Measurements from ENCODE around the gene NPHP4.
"Not testable (repeated sequence)": the region's sequence is repeated elsewhere in the genome, so short reads cannot be mapped to it uniquely, and the experiment has no call there.

NPHP4 gene

DNA sequence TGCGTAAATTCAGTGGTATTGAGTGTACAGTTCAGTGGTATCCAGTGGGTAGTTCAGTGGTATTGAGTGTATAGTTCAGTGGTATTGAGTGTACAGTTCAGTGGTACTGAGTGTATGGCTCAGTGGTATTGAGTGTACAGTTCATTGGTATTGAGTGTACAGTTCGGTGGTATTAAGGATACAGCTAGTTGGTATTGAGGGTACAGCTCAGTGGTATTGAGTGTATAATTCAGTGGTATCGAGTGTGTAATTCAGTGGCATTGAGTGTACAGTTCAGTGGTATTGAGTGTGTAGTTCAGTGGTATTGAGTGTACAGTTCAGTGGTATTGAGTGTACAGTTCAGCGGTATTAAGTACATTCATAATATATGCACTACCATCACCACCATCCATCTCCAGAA, 30.0 kb upstream of the NPHP4 start:
- Mint-ChIP-seq H3K9me3 (no peaks in the 10 kb centered on the region), H3K4me3 (no peak overlapping the region), H3K27me3 (ENCODE audit: low read depth, poor library complexity) (peaks cover 37% of the 10 kb centered on the region), H3K27ac (no peak overlapping the region), H3K36me3 (ENCODE audit: low read depth) (no peaks in the 10 kb centered on the region), H3K4me1 (no peaks in the 10 kb centered on the region)
- DNase-seq, result no peak
- TF ChIP-seq, protein P1, sequence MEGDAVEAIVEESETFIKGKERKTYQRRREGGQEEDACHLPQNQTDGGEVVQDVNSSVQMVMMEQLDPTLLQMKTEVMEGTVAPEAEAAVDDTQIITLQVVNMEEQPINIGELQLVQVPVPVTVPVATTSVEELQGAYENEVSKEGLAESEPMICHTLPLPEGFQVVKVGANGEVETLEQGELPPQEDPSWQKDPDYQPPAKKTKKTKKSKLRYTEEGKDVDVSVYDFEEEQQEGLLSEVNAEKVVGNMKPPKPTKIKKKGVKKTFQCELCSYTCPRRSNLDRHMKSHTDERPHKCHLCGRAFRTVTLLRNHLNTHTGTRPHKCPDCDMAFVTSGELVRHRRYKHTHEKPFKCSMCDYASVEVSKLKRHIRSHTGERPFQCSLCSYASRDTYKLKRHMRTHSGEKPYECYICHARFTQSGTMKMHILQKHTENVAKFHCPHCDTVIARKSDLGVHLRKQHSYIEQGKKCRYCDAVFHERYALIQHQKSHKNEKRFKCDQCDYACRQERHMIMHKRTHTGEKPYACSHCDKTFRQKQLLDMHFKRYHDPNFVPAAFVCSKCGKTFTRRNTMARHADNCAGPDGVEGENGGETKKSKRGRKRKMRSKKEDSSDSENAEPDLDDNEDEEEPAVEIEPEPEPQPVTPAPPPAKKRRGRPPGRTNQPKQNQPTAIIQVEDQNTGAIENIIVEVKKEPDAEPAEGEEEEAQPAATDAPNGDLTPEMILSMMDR (IDR thresholded peaks at IDR 0.05), result no peak

DNA sequence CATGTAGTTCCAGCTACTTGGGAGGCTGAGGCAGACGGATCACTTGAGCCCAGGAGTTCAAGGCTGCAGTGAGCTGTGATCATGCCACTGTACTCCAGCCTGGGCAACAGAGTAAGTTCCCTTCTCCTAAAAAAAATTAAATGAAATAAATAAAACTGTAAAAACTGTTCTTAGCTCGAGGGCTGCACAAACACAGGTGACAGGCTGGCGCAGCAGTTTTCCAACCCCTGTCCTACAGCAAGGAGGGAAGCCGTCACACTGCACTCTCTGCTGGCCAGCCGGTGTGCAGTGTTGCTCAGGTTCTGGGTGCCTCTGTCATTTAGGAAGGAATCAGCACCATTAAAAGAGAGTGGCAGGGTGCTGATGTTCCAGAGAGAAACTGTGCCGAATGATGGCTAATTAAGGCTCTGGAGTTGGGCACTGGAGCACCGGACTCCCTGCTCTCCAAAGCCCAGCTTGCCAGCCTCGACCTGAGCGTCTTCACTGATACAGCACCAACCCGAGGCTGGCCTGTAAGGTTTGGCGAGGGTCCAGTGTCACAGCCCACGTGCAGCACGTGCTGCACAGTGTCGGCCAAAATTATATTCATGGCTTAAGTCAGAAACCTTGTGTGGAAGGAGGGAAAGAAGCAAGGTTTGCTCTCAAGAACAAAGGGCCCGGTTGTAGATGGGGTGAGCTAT, 27.1 kb upstream of the NPHP4 start:
- no peaks in the 10 kb centered on the region for H3K36me3 Mint-ChIP-seq (ENCODE audit: low read depth)
- no peak overlapping the region for H3K4me3 Mint-ChIP-seq
- H3K27me3 Mint-ChIP-seq (ENCODE audit: low read depth, poor library complexity), result peaks cover 26% of the 10 kb centered on the region
- TF ChIP-seq, protein P1 (IDR thresholded peaks at IDR 0.05), result no peak
- no peak for DNase-seq
- H3K4me1 Mint-ChIP-seq, result peaks cover 12% of the 10 kb centered on the region
- no peak overlapping the region for H3K27ac Mint-ChIP-seq
- H3K9me3 Mint-ChIP-seq, result no peaks in the 10 kb centered on the region

DNA sequence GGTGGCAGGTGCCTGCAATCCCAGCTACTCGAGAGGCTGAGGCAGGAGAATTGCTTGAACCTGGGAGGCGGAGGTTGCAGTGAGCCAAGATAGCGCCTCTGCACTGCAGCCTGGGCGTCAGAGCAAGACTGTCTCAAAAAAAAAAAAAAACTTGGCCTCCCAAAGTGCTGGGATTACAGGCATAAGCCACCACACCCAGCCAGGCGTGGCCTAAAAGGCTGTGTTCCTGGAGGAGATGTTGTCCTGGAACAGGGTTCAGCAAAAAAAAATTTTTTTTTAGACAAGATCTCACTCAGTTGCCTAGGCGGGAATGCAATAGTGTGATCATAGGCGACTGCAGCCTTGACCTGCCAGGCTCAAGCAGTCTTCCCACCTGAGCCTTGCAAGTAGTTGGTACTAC, 25.4 kb upstream of the NPHP4 start:
- not testable (repeated sequence) for H3K9me3 Mint-ChIP-seq; H3K4me3 Mint-ChIP-seq; H3K27ac Mint-ChIP-seq; H3K36me3 Mint-ChIP-seq (ENCODE audit: low read depth); DNase-seq
- Mint-ChIP-seq H3K27me3 (ENCODE audit: low read depth, poor library complexity) (peaks cover 23% of the 10 kb centered on the region), H3K4me1 (peaks cover 15% of the 10 kb centered on the region)

DNA sequence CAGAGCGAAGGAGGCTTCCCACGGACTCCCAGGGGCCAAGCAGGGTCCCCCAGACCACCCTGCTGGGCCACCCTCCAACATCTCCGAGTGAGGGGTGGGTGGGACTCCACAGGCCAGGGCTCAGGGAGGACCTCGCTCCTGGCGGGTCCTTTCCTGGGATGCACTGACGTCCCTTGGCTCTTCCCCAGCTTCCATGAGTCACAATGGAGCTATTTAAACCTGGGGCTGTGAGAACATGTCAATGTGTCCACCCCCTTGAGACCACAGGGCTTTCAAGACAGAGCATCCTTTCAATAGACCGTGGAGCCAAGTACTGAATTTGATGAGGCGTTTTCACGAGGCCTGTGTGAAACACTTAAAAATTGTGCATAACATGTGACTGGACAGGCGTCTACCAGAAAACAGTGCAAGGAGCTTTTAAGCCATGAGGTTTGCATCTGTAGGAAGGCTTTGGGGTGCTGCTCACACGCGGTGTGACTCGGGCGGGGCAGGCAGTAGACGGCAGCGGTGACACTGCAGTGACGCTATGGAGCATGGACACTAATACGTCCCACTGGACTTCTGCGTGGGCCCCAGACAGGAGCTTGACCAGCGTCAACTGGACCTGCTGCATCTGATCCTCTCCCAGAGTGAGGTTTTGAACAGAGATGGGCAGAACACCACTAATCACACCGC, 24.1 kb upstream of the NPHP4 start:
- Mint-ChIP-seq H3K27me3 (ENCODE audit: low read depth, poor library complexity) (peaks cover 23% of the 10 kb centered on the region), H3K4me3 (no peak overlapping the region), H3K4me1 (peaks cover 15% of the 10 kb centered on the region), H3K36me3 (ENCODE audit: low read depth) (no peaks in the 10 kb centered on the region), H3K9me3 (no peaks in the 10 kb centered on the region), H3K27ac (no peak overlapping the region)
- TF ChIP-seq, protein P1 (IDR thresholded peaks at IDR 0.05), result no peak
- no peak for DNase-seq

DNA sequence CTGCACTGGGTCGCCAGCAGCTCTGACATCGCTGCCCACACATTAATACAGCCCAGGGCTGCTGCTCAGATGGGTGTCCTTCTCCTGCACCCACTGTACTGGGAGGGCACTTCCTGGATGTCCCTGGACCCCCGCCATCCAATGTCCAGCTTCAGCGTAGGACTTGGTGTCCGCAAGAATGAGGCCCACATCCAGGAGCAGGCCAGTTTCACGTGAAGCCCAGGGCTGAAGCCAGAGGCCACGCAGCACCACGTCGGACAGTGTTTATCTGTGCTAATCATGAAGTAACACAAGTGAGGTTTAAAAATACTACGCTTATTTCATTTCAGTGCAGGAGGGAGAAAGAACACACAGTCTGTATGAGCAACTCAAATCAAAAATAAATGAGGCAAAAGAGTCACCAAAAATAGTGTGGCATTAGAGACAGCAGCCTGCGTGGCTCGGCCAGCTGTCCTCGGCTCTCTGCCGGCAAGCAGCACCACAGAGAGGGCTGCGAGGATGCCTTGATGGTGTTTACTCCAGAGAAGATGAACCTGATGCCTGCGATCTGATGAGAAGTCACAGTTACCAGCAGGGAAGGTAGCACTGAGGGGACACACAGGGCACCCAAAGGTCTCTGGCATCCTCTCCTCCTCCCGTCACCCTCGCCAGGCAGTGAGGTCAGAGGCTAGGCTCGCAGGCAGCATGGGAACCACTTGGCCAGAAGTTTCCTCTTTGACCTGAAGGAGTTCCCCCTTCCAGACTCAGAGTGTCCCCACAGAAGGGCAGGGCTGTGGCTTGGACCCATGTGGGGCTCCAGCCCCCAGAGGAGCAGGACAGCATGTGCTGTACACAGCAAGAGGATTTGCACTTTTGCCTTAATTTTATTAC, 22.1 kb upstream of the NPHP4 start:
- Mint-ChIP-seq H3K36me3 (ENCODE audit: low read depth) (no peaks in the 10 kb centered on the region), H3K9me3 (no peaks in the 10 kb centered on the region), H3K4me3 (no peak overlapping the region), H3K27me3 (ENCODE audit: low read depth, poor library complexity) (peaks cover 20% of the 10 kb centered on the region), H3K27ac (no peak overlapping the region), H3K4me1 (peaks cover 21% of the 10 kb centered on the region)
- TF ChIP-seq, protein P1 (IDR thresholded peaks at IDR 0.05), result no peak
- no peak for DNase-seq

DNA sequence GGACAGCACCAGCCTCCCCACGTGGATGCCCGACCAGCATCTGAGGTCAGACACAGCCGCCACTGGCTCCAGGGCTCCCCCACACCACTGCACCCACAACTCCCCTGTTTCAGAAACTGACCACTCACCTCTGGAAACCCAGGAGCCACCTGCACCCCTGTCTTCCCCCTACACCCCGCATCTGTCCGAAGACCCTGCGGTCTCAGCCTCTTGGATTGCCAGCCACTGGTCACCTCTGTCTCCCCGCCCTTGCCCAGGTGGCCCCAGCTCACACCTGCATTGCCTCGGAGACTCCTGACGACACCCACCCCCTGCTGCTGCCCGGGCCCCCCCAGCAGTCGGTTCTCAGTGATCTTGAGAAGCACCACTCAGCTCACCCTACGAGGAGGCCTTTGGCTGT, 21.3 kb upstream of the NPHP4 start:
- no peak for DNase-seq
- Mint-ChIP-seq H3K36me3 (ENCODE audit: low read depth) (no peaks in the 10 kb centered on the region), H3K4me3 (no peak overlapping the region), H3K9me3 (no peaks in the 10 kb centered on the region), H3K27me3 (ENCODE audit: low read depth, poor library complexity) (peaks cover 17% of the 10 kb centered on the region), H3K4me1 (peaks cover 29% of the 10 kb centered on the region), H3K27ac (no peak overlapping the region)
- TF ChIP-seq, protein P1 (IDR thresholded peaks at IDR 0.05), result no peak
